ENCODE results near the gene BTRC. TPM values are rescaled to one million over a fixed set of nuclear protein-coding genes. Genes with fewer than 3 reads are reported as not detected.

The BTRC gene
- total and polyA plus RNA-seq, 10 of the 15 experiments (the other 5 are each of a cell fraction or from before 2014, with no cell fraction given): 2.2 to 18.6 (median 8.6) TPM

GRCh38 chr10:101331956-101332355, 22.0 kb upstream of the BTRC start:
- ATAC-seq (no peak), DNase-seq (ENCODE audit: low read depth, low spot score) (no peak), FAIRE-seq (no peak)
- in situ Hi-C loops (cut with MboI) (no loop called here), intact Hi-C loops (cut with micrococcal nuclease; ENCODE audit: unreplicated experiment) (no loop called here)
- POLR2A ChIA-PET: no interaction called here
- H3K9ac ChIP-seq (ENCODE audit: control insufficient read depth, insufficient read depth, low read length): no peak overlapping the region
- no peak overlapping the region for H2AFZ ChIP-seq (ENCODE audit: control insufficient read depth, low read depth, low read length)
- CTCF ChIA-PET: interaction anchor here (1.2 kb wide), 1 partner anchor 21 kb away, joined by 3 read pairs; no protein-coding TSS in a partner anchor
- TF ChIP-seq ZSCAN29 (IDR thresholded peaks at IDR 0.05) (no peak), IRF4 (IDR thresholded peaks at IDR 0.05; ENCODE audit: low read depth, low read length) (no peak), MYB (IDR thresholded peaks at IDR 0.05; ENCODE audit: borderline replicate concordance, low read depth, low read length) (no peak), POLR2AphosphoS2 (IDR thresholded peaks at IDR 0.05; ENCODE audit: low read depth, low read length) (no peak), SPI1 (IDR thresholded peaks at IDR 0.05; ENCODE audit: borderline replicate concordance, insufficient read depth, low read depth, low read length) (no peak), HDAC2 (IDR thresholded peaks at IDR 0.05) (no peak), IKZF2 (IDR thresholded peaks at IDR 0.05) (no peak), BHLHE40 (IDR thresholded peaks at IDR 0.05; ENCODE audit: borderline replicate concordance in 1 of 2, low read depth in 2 of 2, low read length in 1 of 2) (no peak), YBX1 (IDR thresholded peaks at IDR 0.05) (no peak), FOS (IDR thresholded peaks at IDR 0.05; ENCODE audit: borderline replicate concordance, extremely low read depth, insufficient read length) (no peak), FOXM1 (IDR thresholded peaks at IDR 0.05; ENCODE audit: low read depth, low read length) (no peak), KAT2A (conservative IDR thresholded peaks at IDR 0.05; ENCODE audit: control insufficient read depth, low read depth, low read length) (no peak), TAF1 (IDR thresholded peaks at IDR 0.05; ENCODE audit: borderline replicate concordance, low read depth, low read length) (no peak), JUNB (IDR thresholded peaks at IDR 0.05) (no peak), SRF (IDR thresholded peaks at IDR 0.05; ENCODE audit: low read depth in 2 of 2, low read length in 2 of 2) (no peak), ASH2L (IDR thresholded peaks at IDR 0.05; ENCODE audit: borderline replicate concordance, low read depth) (no peak)
- TF ChIP-seq, protein P1, sequence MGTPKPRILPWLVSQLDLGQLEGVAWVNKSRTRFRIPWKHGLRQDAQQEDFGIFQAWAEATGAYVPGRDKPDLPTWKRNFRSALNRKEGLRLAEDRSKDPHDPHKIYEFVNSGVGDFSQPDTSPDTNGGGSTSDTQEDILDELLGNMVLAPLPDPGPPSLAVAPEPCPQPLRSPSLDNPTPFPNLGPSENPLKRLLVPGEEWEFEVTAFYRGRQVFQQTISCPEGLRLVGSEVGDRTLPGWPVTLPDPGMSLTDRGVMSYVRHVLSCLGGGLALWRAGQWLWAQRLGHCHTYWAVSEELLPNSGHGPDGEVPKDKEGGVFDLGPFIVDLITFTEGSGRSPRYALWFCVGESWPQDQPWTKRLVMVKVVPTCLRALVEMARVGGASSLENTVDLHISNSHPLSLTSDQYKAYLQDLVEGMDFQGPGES (IDR thresholded peaks at IDR 0.05): no peak
- H3K4me2 ChIP-seq (ENCODE audit: control insufficient read depth, insufficient read depth): no peak overlapping the region
- no peaks in the 10 kb centered on the region for H4K20me1 ChIP-seq (ENCODE audit: control insufficient read depth, insufficient read depth)
- H3K36me3 ChIP-seq (ENCODE audit: control insufficient read depth in 2 of 2, insufficient read depth in 2 of 2, low read length in 1 of 2): no peaks in the 10 kb centered on the region
- H3K9me3 ChIP-seq (replicated peaks; ENCODE audit: control insufficient read depth, insufficient read depth, low read length): no peaks in the 10 kb centered on the region
- no peaks in the 10 kb centered on the region for H3K4me1 ChIP-seq (ENCODE audit: control insufficient read depth, insufficient read depth, low read length)
- WGBS (ENCODE audit: insufficient coverage, insufficient replicate concordance, low lambda C conversion rate, missing lambda C conversion rate): 0% methylated on average over 2 of the region's 2 CpGs
- no TSS peak for BruUV-seq (replicated peaks)
- RAD21 ChIA-PET (ENCODE audit: unreplicated experiment): no interaction called here
- no peak overlapping the region for H3K4me3 ChIP-seq
- H3K79me2 ChIP-seq (ENCODE audit: control insufficient read depth, insufficient read depth, low read length): no peaks in the 10 kb centered on the region
- peaks cover 0 to 7% of the 10 kb centered on the region in 2 experiments for H3K27me3 ChIP-seq (replicated peaks in 1 of 2; ENCODE audit: control insufficient read depth in 2 of 2, insufficient read depth in 2 of 2, low read length in 1 of 2)
- SMC1A ChIA-PET (ENCODE audit: uncharacterized antibody, unreplicated experiment): interaction anchor here (0.8 kb wide), 1 partner anchor 32 kb away, joined by 3 read pairs; no protein-coding TSS in a partner anchor
- H3K27ac ChIP-seq (ENCODE audit: control insufficient read depth, insufficient read depth): no peak overlapping the region

Data from GM12878 (cell line).